NCI-H1436 treated with DMSO at 0.1 percent for 48 hours (cell line): Measurements from ENCODE around the gene NPR1.
A peak's percentile ranks its signal among the peaks of the same experiment; 100 is the strongest.

Experiments
- DNase-seq: peaks from one replicate; lab custom pipeline; 2025; lab: John Stamatoyannopoulos, UW

The NPR1 gene

DNA sequence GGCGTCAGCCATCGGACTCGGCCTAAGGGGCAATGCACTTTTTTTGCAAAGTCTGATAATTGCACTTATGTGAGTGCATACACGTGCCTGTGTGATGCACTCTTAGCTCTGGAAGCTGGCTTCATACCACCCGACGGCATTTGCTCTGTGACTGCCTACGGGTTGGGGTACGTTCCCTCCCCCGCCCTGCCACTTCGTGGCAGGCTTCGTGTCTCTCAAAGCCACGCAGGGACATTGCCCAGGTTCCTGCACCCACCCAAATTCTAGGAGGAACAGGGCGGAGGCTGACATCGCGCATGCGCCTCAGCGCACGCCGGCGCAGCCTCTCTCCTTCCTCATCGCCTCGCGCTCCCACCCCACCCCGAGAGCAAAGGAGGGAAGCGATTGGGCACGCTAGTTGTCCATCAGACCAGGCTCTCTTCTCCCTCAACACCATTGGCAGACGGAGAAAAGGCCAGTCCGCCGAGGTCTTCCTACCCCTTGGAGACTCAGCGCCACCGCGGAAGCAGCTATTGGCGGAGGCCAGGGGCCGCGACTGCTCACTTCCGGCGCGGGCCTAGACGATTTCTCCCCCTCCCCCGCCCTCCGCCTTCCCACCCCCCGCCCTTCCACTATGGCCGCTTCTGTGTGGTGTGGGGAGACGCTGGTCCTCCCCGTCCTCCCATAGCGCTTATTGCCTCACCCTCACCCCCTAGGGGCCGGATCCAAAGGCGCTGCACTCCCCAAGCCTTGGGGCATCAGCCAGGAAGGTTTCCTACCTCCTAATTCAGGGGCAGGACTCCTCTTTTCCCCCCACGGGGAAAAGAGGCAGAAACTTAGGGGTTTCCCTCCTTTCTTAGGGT is 49.2 kb downstream of the NPR1 start, which contains the start of gene INTS3:
INTS3 (plus strand) TSS at position 588 of the 842 bp plus-strand sequence. CDS start 585 bp downstream, outside the sequence.
- peak; percentile 96 for DNase-seq

DNA sequence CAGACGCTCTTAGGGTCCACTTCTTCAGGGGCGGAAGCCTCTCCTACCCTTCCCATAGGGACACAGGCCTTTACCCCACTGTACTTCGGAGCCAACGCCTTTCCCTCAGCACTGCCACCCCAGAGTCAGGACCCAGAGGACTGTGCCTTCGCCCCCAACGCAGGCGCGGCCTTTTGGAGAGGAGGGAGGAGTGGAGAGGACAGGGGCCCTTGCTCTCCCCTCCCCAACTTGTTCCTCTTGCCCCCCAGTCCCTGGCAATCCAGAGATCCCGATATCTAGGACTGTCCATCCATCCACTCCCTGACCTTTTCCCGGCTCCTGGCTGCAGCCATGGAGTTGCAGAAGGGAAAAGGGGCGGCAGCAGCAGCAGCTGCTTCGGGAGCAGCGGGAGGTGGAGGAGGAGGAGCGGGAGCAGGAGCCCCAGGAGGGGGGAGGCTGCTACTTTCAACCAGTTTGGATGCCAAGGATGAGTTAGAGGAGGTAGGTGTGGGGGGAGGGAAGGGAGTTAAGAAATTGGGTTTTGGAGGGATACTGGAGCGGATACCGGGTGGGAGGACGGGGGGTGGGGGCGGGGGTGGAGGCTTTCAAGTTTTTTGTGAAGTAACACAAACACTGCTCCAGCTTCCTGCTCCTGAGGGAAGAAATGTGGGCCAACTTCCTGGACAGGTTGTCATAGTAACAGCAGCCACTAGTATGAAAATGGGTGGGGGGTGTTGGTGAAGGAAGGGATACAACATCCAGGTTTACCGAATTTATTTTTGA is 50.0 kb downstream of the NPR1 start:
- no peak for DNase-seq

GRCh38 chr1:153730468-153730988 is 52.0 kb downstream of the NPR1 start:
- no peak for DNase-seq

- DNase-seq = peak; percentile 13
Observed at GRCh38 chr1:153733970-153734369, 55.5 kb downstream of the NPR1 start.

GRCh38 chr1:153734396-153735089 is 56.1 kb downstream of the NPR1 start:
- DNase-seq = no peak

DNA sequence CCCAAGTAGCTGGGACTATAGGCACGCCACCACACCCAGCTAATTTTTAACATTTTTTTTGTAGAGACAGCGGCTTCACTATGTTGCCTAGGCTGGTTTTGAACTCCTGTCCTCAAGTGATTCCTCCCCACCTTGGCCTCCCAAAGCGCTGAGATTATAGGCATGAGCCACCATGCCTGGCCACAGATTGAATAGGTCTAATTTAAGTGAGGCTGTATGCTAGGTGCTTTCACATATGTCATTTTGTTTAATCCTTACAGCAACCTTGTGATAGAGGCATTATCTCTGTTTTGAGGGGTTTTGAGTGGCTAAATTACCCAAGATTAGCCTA is 56.6 kb downstream of the NPR1 start:
- DNase-seq = peak; percentile 31

DNA sequence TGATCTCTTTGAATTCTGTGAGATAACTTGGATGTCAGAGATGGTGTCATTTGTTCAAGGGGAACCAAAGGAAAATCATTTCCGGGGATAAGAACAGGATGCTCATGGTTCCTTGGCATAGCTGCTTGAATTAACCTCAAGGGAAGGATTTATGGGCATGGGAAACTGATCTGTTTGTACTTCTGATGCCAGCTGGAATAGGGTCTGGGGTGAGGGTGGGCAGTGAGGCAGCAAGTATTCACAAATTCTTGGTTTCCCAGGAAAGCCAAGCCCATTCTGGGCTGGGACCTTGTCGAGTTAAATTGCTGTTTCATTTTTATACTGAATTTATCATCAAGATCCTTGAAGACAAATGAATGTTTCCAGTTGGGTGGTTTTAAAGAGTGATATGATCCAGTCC is 63.5 kb downstream of the NPR1 start:
- DNase-seq = no peak

DNA sequence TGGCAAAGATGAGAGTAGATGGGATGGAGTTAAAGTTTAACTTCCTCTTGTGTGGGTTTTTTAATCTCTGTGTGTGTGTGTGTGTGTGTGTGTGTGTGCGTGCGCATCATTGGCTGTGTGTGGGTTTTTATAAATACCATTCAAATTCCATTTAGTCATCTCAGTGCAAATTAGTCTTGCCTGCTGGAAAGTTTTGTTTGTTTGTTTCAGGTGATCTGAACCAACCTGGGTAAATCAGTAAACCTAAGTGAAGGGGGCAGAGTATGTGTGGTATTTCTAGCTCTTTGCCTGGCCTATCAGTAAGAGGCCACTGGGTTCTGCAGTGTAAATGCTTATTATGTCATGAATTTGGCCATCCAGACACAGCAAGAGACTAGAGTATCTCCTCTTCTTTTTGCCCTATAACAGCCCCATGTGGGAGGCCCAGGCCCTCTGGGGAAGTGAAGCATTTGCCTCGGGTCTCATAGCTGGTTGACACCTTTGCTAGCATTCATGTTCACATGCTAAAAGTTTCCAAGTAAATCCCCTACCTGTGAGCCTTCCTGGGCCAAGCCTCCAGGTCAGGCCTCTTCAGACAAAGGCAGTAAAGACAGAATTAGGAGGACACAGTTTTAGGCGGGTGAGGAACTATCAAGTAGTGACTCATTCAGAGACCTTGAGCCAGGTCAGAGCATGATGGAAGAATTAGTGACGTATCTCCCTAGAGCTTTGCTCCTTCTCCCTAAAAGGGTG is 64.1 kb downstream of the NPR1 start:
- DNase-seq = no peak
